GM21723 (cell line): Measurements from ENCODE around the gene RAD51AP2.

Experiments
- ATAC-seq: cut with Tn5 transposase; IDR thresholded peaks from one replicate; pipeline ENCODE4 v1.9.1; 2021; ENCODE audit warnings: mild to moderate bottlenecking, moderate library complexity; ENCODE audit not compliant: unreplicated experiment

Gene RAD51AP2

GRCh38 chr2:17471979-17472378 lies 46.3 kb downstream of the RAD51AP2 start:
- ATAC-seq = no peak

- no peak for ATAC-seq
These were observed 47.2 kb downstream of the RAD51AP2 start for GRCh38 chr2:17470855-17471641.

GRCh38 chr2:17461087-17461475 lies 57.2 kb downstream of the RAD51AP2 start:
- ATAC-seq = no peak
